ENCODE data around the gene ZNF334. TPM values are rescaled to one million over a fixed set of nuclear protein-coding genes. Genes with fewer than 3 reads are reported as not detected.
A peak's percentile ranks its signal among the peaks of the same experiment; 100 is the strongest.

The ZNF334 gene
- polyA plus RNA-seq, 6 donors from 2014 or later: 0.11 to 0.21 TPM; not detected in 4

DNA sequence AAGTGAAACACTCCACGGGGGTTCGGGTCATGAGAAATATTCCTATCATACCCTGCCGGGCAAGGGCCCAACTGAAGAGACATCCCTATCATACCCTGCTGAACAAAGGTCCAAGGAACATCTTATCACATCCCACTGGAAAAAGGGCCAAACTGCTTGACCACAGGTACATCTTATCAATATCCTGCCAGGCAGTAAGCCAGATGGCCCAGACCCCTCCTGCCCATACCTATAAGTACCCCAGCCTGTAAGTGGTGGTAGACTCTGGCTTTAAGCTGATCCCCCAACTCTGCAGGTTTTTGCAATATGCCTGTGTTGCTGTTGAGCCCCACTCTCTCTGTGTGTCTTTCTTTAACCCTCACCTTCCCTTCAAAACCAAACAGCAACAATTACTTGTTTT, 51.6 kb downstream of the ZNF334 start:
- peaks cover 1 to 9% (median 5%) of the 10 kb centered on the region in 7 donors for H3K9me3 Mint-ChIP-seq
- no peak overlapping the region for H3K27ac Mint-ChIP-seq
- DNase-seq (no peak), ATAC-seq (ENCODE audit: low read depth in 2 of 2) (no peak)
- H3K27me3 Mint-ChIP-seq: peaks cover 27 to 64% (median 28%) of the 10 kb centered on the region in 3 donors
- H3K4me3 Mint-ChIP-seq: no peak overlapping the region
- peaks cover 0 to 6% (median 0%) of the 10 kb centered on the region in 3 donors for H3K4me1 Mint-ChIP-seq
- peaks cover 4 to 8% of the 10 kb centered on the region in 2 donors for H3K36me3 Mint-ChIP-seq

- Mint-ChIP-seq H3K27ac (no peak overlapping the region), H3K27me3 (peaks cover 38 to 64% (median 41%) of the 10 kb centered on the region in 3 donors), H3K9me3 (peaks cover 9 to 24% (median 19%) of the 10 kb centered on the region in 7 donors), H3K4me3 (peak overlapping the region in 5 of 8 donors; percentile 40 to 64 (median 51)), H3K36me3 (peaks cover 11 to 21% of the 10 kb centered on the region in 2 donors), H3K4me1 (peaks cover 0 to 6% (median 0%) of the 10 kb centered on the region in 3 donors)
- ATAC-seq (ENCODE audit: low read depth in 2 of 2) (no peak), DNase-seq (no peak)
Measured at GRCh38 chr20:46458866-46459750, 54.3 kb downstream of the ZNF334 start.

DNA sequence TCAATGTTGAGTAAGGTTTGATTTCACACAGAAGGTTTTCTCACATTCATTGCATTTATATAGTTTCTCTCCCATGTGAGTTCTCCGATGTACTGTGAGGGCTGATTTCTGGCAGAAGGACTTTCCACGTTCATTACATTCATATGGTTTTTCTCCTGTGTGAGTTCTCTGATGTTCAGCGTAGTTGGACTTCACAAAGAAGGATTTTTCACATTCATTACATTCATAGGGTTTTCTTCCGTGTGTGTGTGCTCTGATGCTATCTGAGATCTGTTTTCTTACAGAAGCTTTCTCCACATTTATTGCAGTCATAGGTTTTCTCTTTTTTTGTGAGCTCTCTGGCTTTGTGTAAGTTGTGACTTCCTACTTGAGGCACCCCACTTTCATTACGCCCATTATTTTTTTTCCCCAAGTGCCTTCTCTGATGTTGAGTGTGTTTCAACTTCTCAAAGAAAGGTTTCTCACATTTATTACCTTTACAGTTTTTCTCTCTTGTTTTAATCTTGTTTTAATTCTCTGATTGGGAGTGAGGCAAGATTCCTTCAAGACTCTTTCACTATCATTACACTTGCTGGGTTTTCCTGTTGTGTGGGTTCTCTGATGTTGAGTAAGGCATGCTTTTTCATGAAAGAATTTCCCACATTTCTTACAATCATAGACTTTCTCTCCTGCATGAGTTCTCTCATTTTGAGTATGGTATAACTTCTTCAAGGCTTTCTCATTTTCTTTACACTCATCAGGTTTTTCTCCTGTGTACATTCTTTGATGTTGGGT, 56.9 kb downstream of the ZNF334 start:
- Mint-ChIP-seq H3K4me3 (no peak overlapping the region), H3K9me3 (peaks cover 9 to 24% (median 19%) of the 10 kb centered on the region in 7 donors), H3K36me3 (peaks cover 11 to 21% of the 10 kb centered on the region in 2 donors), H3K27me3 (peaks cover 33 to 54% (median 38%) of the 10 kb centered on the region in 3 donors), H3K27ac (no peak overlapping the region), H3K4me1 (peaks cover 0 to 6% (median 0%) of the 10 kb centered on the region in 3 donors)
- no peak for DNase-seq
- ATAC-seq (ENCODE audit: low read depth in 2 of 2): no peak

DNA sequence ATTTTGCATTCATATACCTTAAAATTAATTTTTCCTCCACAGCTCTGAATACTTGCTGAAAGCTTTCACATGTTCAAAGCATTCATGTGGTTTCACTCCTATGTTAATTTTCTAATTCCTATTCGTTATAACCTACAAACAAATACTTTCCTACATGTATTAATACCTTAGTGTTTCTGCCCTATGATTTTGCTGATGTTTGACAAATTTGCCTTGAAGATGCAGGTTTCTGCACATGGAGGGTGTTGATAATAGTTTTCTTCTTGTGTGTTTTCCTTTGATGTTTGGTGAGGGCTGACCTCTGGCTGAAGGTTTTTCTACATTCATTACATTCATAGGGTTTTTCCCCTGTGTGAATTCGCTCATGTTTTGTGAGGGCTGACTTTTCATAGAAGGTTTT, 57.6 kb downstream of the ZNF334 start:
- Mint-ChIP-seq H3K36me3 (peaks cover 11 to 21% of the 10 kb centered on the region in 2 donors), H3K27me3 (peaks cover 38 to 60% (median 42%) of the 10 kb centered on the region in 3 donors), H3K9me3 (peaks cover 9 to 24% (median 19%) of the 10 kb centered on the region in 7 donors), H3K27ac (no peak overlapping the region), H3K4me3 (no peak overlapping the region), H3K4me1 (peaks cover 0 to 6% (median 0%) of the 10 kb centered on the region in 3 donors)
- no peak for ATAC-seq (ENCODE audit: low read depth in 2 of 2)
- no peak for DNase-seq

Other genes starting within 250 kb of the ZNF334 start
- gene CDH22, start 205.1 kb downstream of the ZNF334 start, polyA plus RNA-seq (ENCODE audit: low read depth in 6 of 6): not detected
- gene ELMO2, start 106.9 kb downstream of the ZNF334 start, polyA plus RNA-seq (ENCODE audit: low read depth in 6 of 6): 10 to 100 TPM; 14.5 to 25.9 (median 21.1) TPM
- gene OCSTAMP, start 37.1 kb upstream of the ZNF334 start, polyA plus RNA-seq (ENCODE audit: low read depth in 6 of 6): not detected
- gene SLC13A3, start 137.9 kb upstream of the ZNF334 start, polyA plus RNA-seq (ENCODE audit: low read depth in 6 of 6): under 1 TPM in 1 of 6 donors, not detected in 5; 0.53 TPM
- gene TP53RK, start 175.9 kb upstream of the ZNF334 start, polyA plus RNA-seq (ENCODE audit: low read depth in 6 of 6): 10 to 100 TPM in 5 of 6 donors, 1 to 10 TPM in 1; 7.2 to 18.8 (median 13.4) TPM
- not detected for gene SLC2A10, start 196.1 kb upstream of the ZNF334 start, polyA plus RNA-seq (ENCODE audit: low read depth in 6 of 6)